HEK293T (cell line): ENCODE data around the gene PTPRD.

Experiments used
- CTCF ChIA-PET: fragments of 350-600 bp; formaldehyde crosslinking; extraction: SDS; loops from one replicate; lab custom pipeline; 2021; ENCODE audit warnings: antibody characterized with exemption, inconsistent platforms; lab: Yijun Ruan, JAX
- POLR2A ChIA-PET: fragments of 350-600 bp; formaldehyde crosslinking; extraction: SDS; loops from one replicate; lab custom pipeline; 2020; ENCODE audit warnings: antibody characterized with exemption, inconsistent platforms; lab: Yijun Ruan, JAX
- DNase-seq: peaks from one replicate; pipeline ENCODE4 v3.0.0; 2012; ENCODE audit warnings: mixed read lengths; ENCODE audit errors: extremely low spot score
- ARNT ChIP-seq: fragments of 450-650 bp; IDR thresholded peaks from 2 replicates; pipeline ENCODE4 v1.6.1; 2017; ENCODE audit warnings: mild to moderate bottlenecking
- BHLHE40 ChIP-seq: fragments of 450-650 bp; IDR thresholded peaks from 2 replicates; pipeline ENCODE4 v1.6.1; 2016; ENCODE audit warnings: mild to moderate bottlenecking, moderate library complexity, borderline replicate concordance
- CTBP1 ChIP-seq: fragments of 450-650 bp; IDR thresholded peaks from 2 replicates; pipeline ENCODE4 v1.6.1; 2016; ENCODE audit warnings: borderline replicate concordance
- ELF4 ChIP-seq: fragments of 450-650 bp; IDR thresholded peaks from 2 replicates; pipeline ENCODE4 v1.6.1; 2017; ENCODE audit warnings: antibody characterized with exemption
- FOXA1 ChIP-seq: fragments of 450-650 bp; IDR thresholded peaks from 2 replicates; pipeline ENCODE4 v1.6.1; 2016; ENCODE audit warnings: mild to moderate bottlenecking
- FOXK2 ChIP-seq: fragments of 450-650 bp; IDR thresholded peaks from 2 replicates; pipeline ENCODE4 v1.6.1; 2016; ENCODE audit warnings: mild to moderate bottlenecking
- FOXM1 ChIP-seq: fragments of 450-650 bp; IDR thresholded peaks from 2 replicates; pipeline ENCODE4 v1.6.1; 2017; ENCODE audit warnings: mild to moderate bottlenecking, borderline replicate concordance
- HDGF ChIP-seq: fragments of 450-650 bp; IDR thresholded peaks from 2 replicates; pipeline ENCODE4 v1.6.1; 2017; ENCODE audit warnings: antibody characterized with exemption, borderline replicate concordance
- L3MBTL2 ChIP-seq: fragments of 450-650 bp; conservative IDR thresholded peaks from 2 replicates; pipeline ENCODE4 v1.6.1; 2016; ENCODE audit warnings: mild to moderate bottlenecking
- LEF1 ChIP-seq: fragments of 450-650 bp; IDR thresholded peaks from 2 replicates; pipeline ENCODE4 v1.6.1; 2017; ENCODE audit warnings: mild to moderate bottlenecking, borderline replicate concordance
- NFRKB ChIP-seq: fragments of 450-650 bp; IDR thresholded peaks from 2 replicates; pipeline ENCODE4 v1.6.1; 2016; ENCODE audit warnings: mild to moderate bottlenecking, moderate library complexity
- SP1 ChIP-seq: fragments of 450-650 bp; IDR thresholded peaks from 2 replicates; pipeline ENCODE4 v1.6.1; 2017
- SUZ12 ChIP-seq: fragments of 450-650 bp; IDR thresholded peaks from 2 replicates; pipeline ENCODE4 v1.6.1; 2016; ENCODE audit warnings: mild to moderate bottlenecking
- TARDBP ChIP-seq: fragments of 450-650 bp; IDR thresholded peaks from 2 replicates; pipeline ENCODE4 v1.6.1; 2016
- ZNF384 ChIP-seq: fragments of 450-650 bp; IDR thresholded peaks from 2 replicates; pipeline ENCODE4 v1.6.1; 2016
- TF ChIP-seq, protein P1 (sequence below): fragments of 450-650 bp; IDR thresholded peaks from 2 replicates; pipeline ENCODE4 v1.6.1; 2016

The PTPRD gene

DNA sequence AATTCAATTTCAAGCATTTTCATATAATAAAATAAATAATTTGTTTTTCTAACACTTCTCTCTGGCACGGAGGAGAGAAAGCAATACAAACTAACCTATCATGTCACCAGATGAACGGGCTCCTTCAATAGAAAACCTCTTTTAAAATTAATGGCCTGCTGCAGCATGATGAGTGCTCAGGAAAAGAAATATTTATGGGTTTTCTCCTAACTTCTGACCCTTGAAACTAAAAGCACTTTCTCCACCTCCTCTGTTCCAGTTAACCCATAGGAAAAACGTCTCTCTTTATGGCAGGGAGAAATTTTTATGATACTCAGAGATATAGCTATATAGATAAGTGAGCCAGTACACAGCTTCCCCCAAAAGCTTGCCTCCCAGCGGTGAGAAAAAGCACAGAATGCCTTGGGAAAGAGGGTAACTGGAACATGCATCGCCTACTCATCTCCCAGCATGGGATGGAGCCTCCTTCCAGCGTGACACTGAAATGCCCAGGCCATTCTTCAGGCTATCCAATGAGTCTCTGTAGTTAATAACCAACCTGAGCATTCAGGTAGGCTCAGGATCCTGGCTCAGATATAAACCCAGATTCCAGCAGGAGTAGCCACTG lies 1850.2 kb downstream of the PTPRD start:
- CTCF ChIA-PET, result interaction anchor here (0.8 kb wide), 1 partner anchor 37 kb away, joined by 3 read pairs; no protein-coding TSS in a partner anchor
- POLR2A ChIA-PET, result no interaction called here
- DNase-seq, result peak; percentile 18
- TF ChIP-seq SUZ12 (no peak), BHLHE40 (no peak), FOXA1 (no peak), FOXK2 (no peak), ARNT (no peak), SP1 (no peak), HDGF (no peak)
- TF ChIP-seq, protein P1, sequence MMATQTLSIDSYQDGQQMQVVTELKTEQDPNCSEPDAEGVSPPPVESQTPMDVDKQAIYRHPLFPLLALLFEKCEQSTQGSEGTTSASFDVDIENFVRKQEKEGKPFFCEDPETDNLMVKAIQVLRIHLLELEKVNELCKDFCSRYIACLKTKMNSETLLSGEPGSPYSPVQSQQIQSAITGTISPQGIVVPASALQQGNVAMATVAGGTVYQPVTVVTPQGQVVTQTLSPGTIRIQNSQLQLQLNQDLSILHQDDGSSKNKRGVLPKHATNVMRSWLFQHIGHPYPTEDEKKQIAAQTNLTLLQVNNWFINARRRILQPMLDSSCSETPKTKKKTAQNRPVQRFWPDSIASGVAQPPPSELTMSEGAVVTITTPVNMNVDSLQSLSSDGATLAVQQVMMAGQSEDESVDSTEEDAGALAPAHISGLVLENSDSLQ, result no peak

DNA sequence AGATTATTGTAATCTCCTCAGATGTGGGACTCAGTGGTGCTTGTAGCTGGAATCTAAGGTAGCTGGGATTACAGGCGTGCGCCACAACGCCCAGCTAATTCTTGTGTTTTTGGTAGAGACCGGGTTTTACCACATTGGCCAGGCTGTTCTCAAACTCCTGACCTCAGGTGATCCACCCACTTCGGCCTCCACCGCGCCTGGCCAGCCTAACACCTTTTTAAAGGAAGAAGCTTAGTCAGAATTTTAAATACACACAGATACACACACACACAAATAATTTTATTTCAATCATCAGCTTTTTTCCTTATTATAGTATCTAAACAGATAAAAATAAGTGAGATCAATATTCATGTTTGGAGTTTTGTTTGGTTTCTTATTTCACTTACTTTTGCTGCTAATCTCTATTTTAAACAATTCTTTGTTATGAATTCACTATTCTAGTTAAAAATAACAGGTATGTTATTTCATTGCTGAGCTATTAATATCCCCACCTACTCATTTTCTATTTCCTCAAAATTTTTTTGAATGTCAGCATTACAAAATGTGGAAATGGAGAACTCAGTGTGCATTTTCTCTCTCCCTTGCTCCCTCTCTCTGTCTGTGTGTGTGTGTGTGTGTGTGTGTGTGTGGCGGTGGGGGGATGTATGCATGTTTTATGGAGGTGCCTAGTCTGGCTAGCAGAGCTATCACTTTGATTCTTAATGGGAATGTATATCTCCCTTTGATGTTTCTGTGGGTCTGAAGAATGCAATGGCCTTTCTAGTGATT lies 1852.6 kb downstream of the PTPRD start:
- CTCF ChIA-PET, result interaction anchor here (1.0 kb wide), 1 partner anchor 24 kb away, joined by 3 read pairs; no protein-coding TSS in a partner anchor
- TF ChIP-seq FOXA1 (no peak), NFRKB (no peak), SP1 (no peak), SUZ12 (no peak), ELF4 (no peak), ZNF384 (no peak), L3MBTL2 (no peak), CTBP1 (no peak), TARDBP (no peak), LEF1 (no peak), FOXM1 (no peak), HDGF (no peak), FOXK2 (no peak), ARNT (no peak), BHLHE40 (no peak)
- TF ChIP-seq, protein P1, result no peak

DNA sequence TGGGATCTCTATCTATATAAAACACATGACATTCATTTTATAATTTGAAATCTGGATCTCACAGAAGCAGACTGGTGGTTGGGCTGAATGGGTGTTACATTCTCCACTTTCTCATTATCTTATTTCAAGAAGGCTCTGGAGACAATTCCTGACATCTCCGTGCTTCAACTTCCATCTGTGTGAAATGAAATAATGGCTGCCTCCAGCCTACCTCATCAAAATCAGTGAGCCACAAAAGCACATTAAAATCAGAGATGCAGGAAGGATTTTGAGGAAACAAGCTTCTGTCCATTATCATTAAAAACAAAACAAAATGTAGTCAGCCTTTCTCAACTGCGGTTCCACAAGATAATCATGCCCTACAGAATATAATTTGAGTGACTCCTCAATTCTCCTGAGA lies 1854.9 kb downstream of the PTPRD start:
- DNase-seq, result no peak
- POLR2A ChIA-PET, result no interaction called here
- CTCF ChIA-PET, result interaction anchor here (0.6 kb wide), 1 partner anchor 16 kb away, joined by 7 read pairs; no protein-coding TSS in a partner anchor
- TF ChIP-seq ELF4 (no peak), SUZ12 (no peak), SP1 (no peak), BHLHE40 (no peak), TARDBP (no peak), FOXA1 (no peak), L3MBTL2 (no peak), CTBP1 (no peak), FOXM1 (no peak), LEF1 (no peak), ARNT (no peak), NFRKB (no peak), HDGF (no peak), ZNF384 (no peak)
- TF ChIP-seq, protein P1, result no peak

More for the DNA sequence above, 1852.6 kb downstream of the PTPRD start:
- POLR2A ChIA-PET, result no interaction called here
- DNase-seq, result no peak

DNA sequence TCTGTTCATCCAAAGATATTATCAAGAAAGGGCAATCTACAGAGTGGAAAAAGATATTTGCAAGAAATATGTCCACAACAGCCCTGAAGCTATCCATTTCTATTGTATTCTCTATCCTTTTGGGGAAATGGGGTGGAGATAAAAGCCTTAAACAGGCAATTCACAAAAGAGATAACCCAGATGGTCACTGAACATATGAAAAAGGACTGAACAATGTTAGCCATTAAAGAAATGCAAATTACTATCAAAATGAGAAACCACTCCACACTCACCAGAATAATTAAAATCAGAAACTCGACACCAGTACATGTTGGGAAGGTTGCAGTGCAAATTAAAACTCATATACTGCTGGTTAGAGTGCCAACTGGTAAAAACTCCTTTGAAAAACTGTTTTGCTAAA lies 1858.1 kb downstream of the PTPRD start:
- ChIA-PET POLR2A (no interaction called here), CTCF (no interaction called here)
- DNase-seq, result no peak
- TF ChIP-seq ELF4 (no peak), LEF1 (no peak), FOXK2 (no peak), NFRKB (no peak)

DNA sequence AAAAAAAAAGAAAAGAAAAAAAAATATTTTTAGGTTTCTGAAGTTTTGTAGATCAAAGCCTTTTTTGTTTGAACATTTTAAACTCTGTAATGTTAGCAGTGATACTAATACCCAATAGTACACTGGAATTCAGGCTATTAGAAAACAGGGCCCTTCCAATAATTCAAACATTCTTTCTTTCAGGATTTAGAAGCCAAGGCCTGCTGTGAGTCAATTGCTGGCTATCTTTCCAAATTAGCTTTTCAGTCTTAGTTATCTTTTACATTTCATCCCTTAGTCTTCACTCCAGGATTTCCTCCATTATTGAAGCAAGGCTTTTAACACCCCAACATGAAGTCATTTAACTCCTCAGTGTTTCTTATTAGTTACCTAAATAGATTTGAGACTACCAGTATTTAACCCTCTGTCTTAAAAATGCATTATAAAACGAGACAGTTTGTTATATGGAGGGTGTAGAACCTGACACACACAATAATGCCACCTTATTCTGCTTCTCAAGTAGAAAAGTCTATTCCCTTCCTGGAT lies 1861.3 kb downstream of the PTPRD start:
- POLR2A ChIA-PET, result no interaction called here
- TF ChIP-seq NFRKB, result no peak
- no peak for TF ChIP-seq HDGF
- TF ChIP-seq FOXK2, result no peak
- TF ChIP-seq LEF1, result no peak
- TF ChIP-seq TARDBP, result no peak
- no peak for TF ChIP-seq SUZ12
- no peak for TF ChIP-seq BHLHE40
- no peak for TF ChIP-seq CTBP1
- no peak for TF ChIP-seq ELF4
- no peak for TF ChIP-seq FOXM1
- no peak for TF ChIP-seq SP1
- TF ChIP-seq, protein P1, result no peak
- TF ChIP-seq FOXA1, result no peak

More for the DNA sequence above, 1861.3 kb downstream of the PTPRD start:
- CTCF ChIA-PET, result no interaction called here
- DNase-seq, result no peak
